Aorta (tissue), 5 donors: Measurements from ENCODE around the gene ENOX1. TPM values are rescaled to one million over a fixed set of nuclear protein-coding genes. Genes with fewer than 3 reads are reported as not detected.

Experiments
- ATAC-seq: fragments of 200-7000 bp; cut with Tn5 transposase; one replicate; pipeline ENCODE4 v1.9.1; 2022; ENCODE audit warnings: moderate library complexity; ENCODE audit not compliant: low FRiP score
- DNase-seq, 2 donors: peaks; one replicate each; pipeline ENCODE4 v3.0.0-alpha.2; 2020
- H3K27ac ChIP-seq, 2 donors: one replicate each; pipeline ENCODE4 v1.5.1; 2013; ENCODE audit warnings: low read length in 2 of 2, mild to moderate bottlenecking in 2 of 2, moderate library complexity in 2 of 2, control low read depth in 1 of 2, inconsistent platforms in 1 of 2, low read depth in 1 of 2
- H3K27me3 ChIP-seq, 2 donors: one replicate each; pipeline ENCODE4 v1.6.1; 2013; ENCODE audit warnings: control low read depth in 1 of 2, low read length in 1 of 2, mild to moderate bottlenecking in 1 of 2, moderate library complexity in 1 of 2; ENCODE audit not compliant: insufficient read depth in 2 of 2, control insufficient read depth in 1 of 2
- H3K36me3 ChIP-seq, 2 donors: one replicate each; pipeline ENCODE4 v1.6.1; 2013; ENCODE audit warnings: control low read depth in 1 of 2, low read length in 1 of 2, mild to moderate bottlenecking in 1 of 2; ENCODE audit not compliant: insufficient read depth in 2 of 2, control insufficient read depth in 1 of 2
- H3K4me1 ChIP-seq, 2 donors: one replicate each; pipeline ENCODE4 v1.6.1; 2013; ENCODE audit warnings: low read length in 2 of 2, control low read depth in 1 of 2, mild to moderate bottlenecking in 1 of 2, moderate library complexity in 1 of 2; ENCODE audit not compliant: insufficient read depth in 2 of 2, control insufficient read depth in 1 of 2
- H3K4me3 ChIP-seq, 2 donors: one replicate each; pipeline ENCODE4 v1.5.1; 2013; ENCODE audit warnings: low read length in 2 of 2, control low read depth in 1 of 2, mild to moderate bottlenecking in 1 of 2
- H3K9me3 ChIP-seq: one replicate; pipeline ENCODE4 v1.6.1; 2013; ENCODE audit warnings: mild to moderate bottlenecking, low read length; ENCODE audit not compliant: control insufficient read depth
- WGBS, 2 donors: extraction: QIAGEN DNeasy Blood & Tissue Kit; methylation state at CpG; one replicate each; pipeline ENCODE4 v1.1.7; 2013; 5-methylcytosine and 5-hydroxymethylcytosine counted together
- intact Hi-C, 2 donors: fragments of 100-400 bp; cut with DNase I; formaldehyde crosslinking; loops; one replicate each; pipeline versions ENCODE4 v1.14.2 to v1.15.0; 2022
- polyA plus RNA-seq, 2 donors: library from polyadenylated mRNA; stranded (reverse); fragments of 200-250 nt; gene quantifications; one replicate each; pipeline ENCODE4 v1.2.3, GENCODE V29; 2013
- total RNA-seq, 2 donors: library from RNA; stranded (reverse); fragmentation: NEBNext Ultra II Directional; extraction: Animal tissue kit (Norgen Biotek cat#: 25700); gene quantifications; one replicate each; pipeline ENCODE4 v1.2.1, GENCODE V29; 2021
- donor health status: healthy with polysubstance abuse.
- donor health status: Bipolar disorder and iron deficiency.
- donor health status: DM: no; HTN: no; CAD: no.
- donor health status: DM: no; HTN: no; CAD: no.
- donor health status: DM: yes; HTN: yes; CAD: no.

The ENOX1 gene
- total and polyA plus RNA-seq, 4 donors, result 0.15 to 2.2 (median 1.4) TPM; not detected in 1

DNA sequence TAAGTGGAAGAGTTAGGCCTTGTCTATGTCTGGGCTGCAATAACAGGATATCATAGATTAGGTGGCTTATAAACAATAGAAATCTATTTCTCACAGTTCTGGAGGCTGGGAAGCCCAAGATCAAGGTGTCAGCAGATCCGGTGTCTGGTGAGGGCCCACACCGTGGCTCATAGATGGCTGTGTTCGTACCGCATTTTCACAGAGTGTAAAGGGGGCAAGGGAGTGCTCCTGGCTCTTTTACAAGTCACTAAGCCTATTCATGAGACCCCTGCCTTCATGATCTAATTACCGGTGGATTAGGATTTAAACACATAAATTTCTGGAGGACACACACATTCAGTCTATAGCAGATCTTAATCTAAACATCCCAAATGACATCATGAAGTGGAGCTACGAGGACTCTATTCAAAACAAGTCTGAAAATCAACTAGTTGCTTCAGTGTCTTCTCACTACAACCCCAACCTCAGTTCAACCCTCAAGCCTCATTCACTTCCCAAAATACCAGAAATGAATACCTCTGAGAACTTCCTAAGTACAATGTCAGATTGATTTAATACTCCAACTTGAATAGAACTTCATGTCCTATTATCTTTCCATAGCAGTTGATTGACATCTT, 23.5 kb downstream of the ENOX1 start:
- WGBS, 2 donors, result 97 to 98% methylated on average over 6 of the region's 6 CpGs
- Histone ChIP-seq H3K9me3 (no peaks in the 10 kb centered on the region), H3K4me1 (peaks cover 0 to 11% of the 10 kb centered on the region in 2 donors), H3K27me3 (no peaks in the 10 kb centered on the region), H3K27ac (no peak overlapping the region), H3K4me3 (no peak overlapping the region), H3K36me3 (no peaks in the 10 kb centered on the region)
- no peak for ATAC-seq
- intact Hi-C loops, result no loop called here
- DNase-seq, result no peak

- Histone ChIP-seq H3K36me3 (no peaks in the 10 kb centered on the region), H3K9me3 (no peaks in the 10 kb centered on the region), H3K4me1 (no peaks in the 10 kb centered on the region), H3K27me3 (no peaks in the 10 kb centered on the region), H3K27ac (no peak overlapping the region), H3K4me3 (no peak overlapping the region)
- ATAC-seq, result no peak
- 96 to 97% methylated on average over 4 of the region's 4 CpGs for WGBS, 2 donors
- DNase-seq, result no peak
- intact Hi-C loops, result no loop called here
Observed at GRCh38 chr13:43761616-43762315, 25.0 kb downstream of the ENOX1 start.

DNA sequence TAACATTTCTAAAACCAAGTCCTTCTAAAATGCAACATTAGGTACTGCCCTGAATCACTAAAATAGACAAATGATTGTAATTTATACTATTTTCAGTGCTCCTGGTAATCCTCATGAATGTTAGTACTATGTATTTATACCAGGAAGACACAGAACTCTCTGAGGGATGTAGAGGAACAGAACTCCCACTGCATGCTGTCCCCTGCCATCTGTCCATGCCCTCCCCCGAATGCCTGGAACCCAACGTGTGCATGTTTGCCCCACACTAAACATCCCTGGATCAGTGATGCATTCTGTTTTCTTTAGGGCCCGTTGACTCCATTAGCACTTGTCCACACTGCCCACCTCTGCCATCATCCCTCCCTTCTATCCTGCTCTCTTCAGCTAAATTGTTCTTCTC, 26.5 kb downstream of the ENOX1 start:
- no peak overlapping the region for H3K27ac ChIP-seq
- H3K4me1 ChIP-seq, result no peaks in the 10 kb centered on the region
- DNase-seq (no peak), ATAC-seq (no peak)
- intact Hi-C loops, result no loop called here
- WGBS, 2 donors, result 76 to 77% methylated on average over 3 of the region's 3 CpGs
- no peak overlapping the region for H3K4me3 ChIP-seq
- H3K27me3 ChIP-seq, result no peaks in the 10 kb centered on the region
- H3K9me3 ChIP-seq, result no peaks in the 10 kb centered on the region
- no peaks in the 10 kb centered on the region for H3K36me3 ChIP-seq

DNA sequence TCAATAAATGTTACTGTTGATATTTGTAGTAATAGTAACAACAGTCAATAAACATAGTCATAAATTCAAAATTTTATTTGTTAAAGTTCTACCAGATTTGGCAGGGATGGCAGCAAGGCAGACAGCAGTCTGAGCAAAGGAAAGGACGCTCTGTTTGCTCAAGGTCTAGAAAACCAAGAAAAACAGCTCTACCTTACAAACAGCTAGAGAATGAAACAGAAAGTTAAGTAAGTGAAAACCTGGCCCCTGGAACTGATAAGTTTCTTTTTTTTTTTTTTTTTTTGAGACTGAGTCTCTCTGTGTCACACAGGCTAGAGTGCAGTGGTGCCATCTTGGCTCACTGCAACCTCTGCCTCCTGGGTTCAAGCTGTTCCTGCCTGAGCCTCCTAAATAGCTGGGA, 27.9 kb downstream of the ENOX1 start:
- Histone ChIP-seq H3K4me3 (no peak overlapping the region), H3K4me1 (no peaks in the 10 kb centered on the region), H3K27me3 (no peaks in the 10 kb centered on the region), H3K9me3 (no peaks in the 10 kb centered on the region), H3K36me3 (no peaks in the 10 kb centered on the region), H3K27ac (no peak overlapping the region)
- intact Hi-C loops, result no loop called here
- ATAC-seq (no peak), DNase-seq (no peak)
- 70 to 83% methylated on average over 1 of the region's 1 CpG for WGBS, 2 donors

- Histone ChIP-seq H3K36me3 (no peaks in the 10 kb centered on the region), H3K27me3 (no peaks in the 10 kb centered on the region), H3K4me3 (no peak overlapping the region), H3K4me1 (no peaks in the 10 kb centered on the region), H3K9me3 (no peaks in the 10 kb centered on the region), H3K27ac (no peak overlapping the region)
- DNase-seq (no peak), ATAC-seq (no peak)
- intact Hi-C loops, result no loop called here
- WGBS, 2 donors, result 94 to 95% methylated on average over 1 of the region's 1 CpG
Observed at GRCh38 chr13:43757266-43757665, 29.5 kb downstream of the ENOX1 start.

DNA sequence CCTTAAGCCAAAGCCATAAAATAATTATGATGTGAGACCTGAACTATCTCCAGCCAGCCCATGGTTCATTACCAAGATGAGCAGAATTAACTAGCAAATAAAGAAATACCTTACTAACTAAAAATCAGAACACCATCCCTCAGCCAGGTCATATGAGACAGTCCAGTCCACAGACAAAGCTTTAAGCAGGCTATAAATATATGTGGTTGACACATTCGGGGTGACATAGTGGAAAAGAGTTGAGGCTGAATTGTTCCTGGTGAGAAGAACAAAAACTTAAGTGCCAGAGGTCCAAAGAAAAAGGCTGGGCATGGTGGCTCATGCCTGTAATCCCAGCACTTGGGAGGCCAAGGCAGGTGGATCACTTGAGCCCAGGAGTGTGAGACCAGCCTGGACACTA, 30.9 kb downstream of the ENOX1 start:
- ATAC-seq (no peak), DNase-seq (no peak)
- WGBS, 2 donors, result 47 to 50% methylated on average over 1 of the region's 1 CpG
- H3K27ac ChIP-seq, result no peak overlapping the region
- no peaks in the 10 kb centered on the region for H3K9me3 ChIP-seq
- H3K4me1 ChIP-seq, result no peaks in the 10 kb centered on the region
- H3K4me3 ChIP-seq, result no peak overlapping the region
- H3K27me3 ChIP-seq, result no peaks in the 10 kb centered on the region
- no peaks in the 10 kb centered on the region for H3K36me3 ChIP-seq
- intact Hi-C loops, result no loop called here

DNA sequence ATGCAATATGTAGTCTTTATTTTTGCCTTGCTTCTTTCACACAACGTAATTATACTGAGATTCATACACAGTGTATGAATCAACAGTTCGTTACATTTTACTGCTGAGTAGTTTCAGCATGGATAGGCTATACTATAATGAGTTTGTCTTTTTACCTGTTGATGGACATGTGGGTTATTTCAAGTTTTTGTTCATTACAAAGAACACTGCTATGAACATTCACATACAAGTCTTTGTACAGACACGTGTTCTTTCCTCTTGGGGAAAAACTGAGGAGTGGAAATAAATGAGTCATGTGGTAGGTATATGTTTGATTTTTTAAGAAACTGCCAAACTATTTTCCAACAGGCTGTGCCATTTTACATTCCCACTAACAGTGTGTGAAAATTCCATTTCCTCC, 35.1 kb downstream of the ENOX1 start:
- WGBS, 2 donors, result 29 to 31% methylated on average over 3 of the region's 3 CpGs
- DNase-seq (no peak), ATAC-seq (no peak)
- H3K27ac ChIP-seq, result no peak overlapping the region
- no peaks in the 10 kb centered on the region for H3K4me1 ChIP-seq
- no peaks in the 10 kb centered on the region for H3K36me3 ChIP-seq
- intact Hi-C loops, result no loop called here
- no peak overlapping the region for H3K4me3 ChIP-seq
- no peaks in the 10 kb centered on the region for H3K9me3 ChIP-seq
- no peaks in the 10 kb centered on the region for H3K27me3 ChIP-seq

- Histone ChIP-seq H3K27me3 (no peaks in the 10 kb centered on the region), H3K4me1 (no peaks in the 10 kb centered on the region), H3K27ac (no peak overlapping the region), H3K4me3 (no peak overlapping the region), H3K9me3 (no peaks in the 10 kb centered on the region), H3K36me3 (no peaks in the 10 kb centered on the region)
- WGBS, 2 donors, result 84 to 96% methylated on average over 1 of the region's 1 CpG
- ATAC-seq (no peak), DNase-seq (no peak)
- intact Hi-C loops, result no loop called here
Observed at GRCh38 chr13:43749503-43749902, 37.3 kb downstream of the ENOX1 start.
